Stimulated activated CD4-positive, alpha-beta T cell treated with anti-CD3 and anti-CD28 coated beads, TNF-alpha, amount 100 ng/mL, for 4 hours (primary cell): ENCODE measurements around the gene EPHA8.

Source experiments
- DNase-seq, 3 experiments: peaks; one replicate each; pipeline ENCODE4 v3.0.0-alpha.2; 2020; ENCODE audit warnings: low read depth in 3 of 3

The EPHA8 gene

GRCh38 chr1:22592919-22593790, 29.9 kb downstream of the EPHA8 start:
- DNase-seq, result no peak

- DNase-seq, result no peak
These were observed 31.1 kb downstream of the EPHA8 start for GRCh38 chr1:22594396-22594795.

- no peak for DNase-seq
These were observed 31.8 kb downstream of the EPHA8 start for GRCh38 chr1:22595108-22595507.

GRCh38 chr1:22597301-22597965, 34.1 kb downstream of the EPHA8 start:
- DNase-seq, result no peak

GRCh38 chr1:22597996-22598395, 34.7 kb downstream of the EPHA8 start:
- DNase-seq, result no peak

GRCh38 chr1:22598736-22599135, 35.4 kb downstream of the EPHA8 start:
- DNase-seq, result no peak

GRCh38 chr1:22600071-22600816, 37.0 kb downstream of the EPHA8 start:
- DNase-seq, result no peak

GRCh38 chr1:22600817-22601605, 37.7 kb downstream of the EPHA8 start:
- DNase-seq, result no peak

- DNase-seq, result no peak
These were observed 38.3 kb downstream of the EPHA8 start for GRCh38 chr1:22601610-22602009.

- DNase-seq, result no peak
These were observed 38.9 kb downstream of the EPHA8 start for GRCh38 chr1:22602060-22602740.

- DNase-seq, result no peak
These were observed 42.9 kb downstream of the EPHA8 start for GRCh38 chr1:22606161-22606560.

GRCh38 chr1:22607154-22607553, 43.9 kb downstream of the EPHA8 start:
- no peak for DNase-seq

GRCh38 chr1:22608361-22608760, 45.1 kb downstream of the EPHA8 start:
- no peak for DNase-seq

- DNase-seq, result no peak
These were observed 46.0 kb downstream of the EPHA8 start for GRCh38 chr1:22609291-22609690.

- DNase-seq, result no peak
These were observed 48.2 kb downstream of the EPHA8 start for GRCh38 chr1:22611530-22611947.

GRCh38 chr1:22612671-22613571, 49.6 kb downstream of the EPHA8 start:
- DNase-seq, result no peak

GRCh38 chr1:22613572-22613918, 50.3 kb downstream of the EPHA8 start:
- DNase-seq, result no peak

- DNase-seq, result no peak
These were observed 50.7 kb downstream of the EPHA8 start for GRCh38 chr1:22613951-22614350.

GRCh38 chr1:22615886-22616285, 52.6 kb downstream of the EPHA8 start:
- DNase-seq, result no peak

- DNase-seq, result no peak
These were observed 53.3 kb downstream of the EPHA8 start for GRCh38 chr1:22616571-22616970.
